Measurements from ENCODE around the gene MYMX. TPM values are rescaled to one million over a fixed set of nuclear protein-coding genes. Genes with fewer than 3 reads are reported as not detected.

Gene MYMX
- polyA plus RNA-seq, 1 donor from 2014 or later, result not detected

GRCh38 chr6:44185953-44186634 is 30.6 kb upstream of the MYMX start:
- no peak overlapping the region for H3K27ac ChIP-seq (ENCODE audit: low read length)
- no peaks in the 10 kb centered on the region for H3K9me3 ChIP-seq (ENCODE audit: low read length)
- no peak overlapping the region for H3K9ac ChIP-seq (ENCODE audit: low read length)
- no peak overlapping the region for H3K4me2 ChIP-seq (ENCODE audit: low read length)
- no peak overlapping the region for H2AFZ ChIP-seq (ENCODE audit: low read depth, low read length)
- H3K79me2 ChIP-seq (replicated peaks; ENCODE audit: insufficient read depth, low read length), result no peaks in the 10 kb centered on the region
- no peaks in the 10 kb centered on the region for H3K9me2 ChIP-seq (ENCODE audit: insufficient read depth, low read length)
- no peak for TF ChIP-seq MXI1 (conservative IDR thresholded peaks at IDR 0.05; ENCODE audit: poor library complexity, severe bottlenecking)
- TF ChIP-seq TAF1 (IDR thresholded peaks at IDR 0.05; ENCODE audit: low read depth), result no peak
- TF ChIP-seq REST (IDR thresholded peaks at IDR 0.05; ENCODE audit: borderline replicate concordance), result no peak
- no peak for TF ChIP-seq POLR2AphosphoS5 (IDR thresholded peaks at IDR 0.05)
- no peak overlapping the region for H3K4me3 ChIP-seq (ENCODE audit: low read length)
- H3F3A ChIP-seq (ENCODE audit: insufficient read depth, low read length, poor library complexity, severe bottlenecking), result no peaks in the 10 kb centered on the region
- H3K27me3 ChIP-seq (ENCODE audit: insufficient read depth, low read depth, low read length), result no peaks in the 10 kb centered on the region
- H3K36me3 ChIP-seq (ENCODE audit: insufficient read depth, low read length), result no peaks in the 10 kb centered on the region
- no peaks in the 10 kb centered on the region for H4K20me1 ChIP-seq (ENCODE audit: insufficient read depth)

- TF ChIP-seq MXI1 (conservative IDR thresholded peaks at IDR 0.05; ENCODE audit: poor library complexity, severe bottlenecking), result no peak
- no peak for TF ChIP-seq EP300 (conservative IDR thresholded peaks at IDR 0.05; ENCODE audit: poor library complexity, severe bottlenecking)
- no peak for TF ChIP-seq TAF1 (IDR thresholded peaks at IDR 0.05; ENCODE audit: low read depth)
- H3K4me3 ChIP-seq (ENCODE audit: low read length), result no peak overlapping the region
- no peak overlapping the region for H2AFZ ChIP-seq (ENCODE audit: low read depth, low read length)
- no peak overlapping the region for H3K4me2 ChIP-seq (ENCODE audit: low read length)
- no peaks in the 10 kb centered on the region for H4K20me1 ChIP-seq (ENCODE audit: insufficient read depth)
- no peak overlapping the region for H3K9ac ChIP-seq (ENCODE audit: low read length)
- H3K9me2 ChIP-seq (ENCODE audit: insufficient read depth, low read length), result no peaks in the 10 kb centered on the region
- no peaks in the 10 kb centered on the region for H3K27me3 ChIP-seq (ENCODE audit: insufficient read depth, low read depth, low read length)
- H3K27ac ChIP-seq (ENCODE audit: low read length), result no peak overlapping the region
- H3K36me3 ChIP-seq (ENCODE audit: insufficient read depth, low read length), result no peaks in the 10 kb centered on the region
- no peaks in the 10 kb centered on the region for H3F3A ChIP-seq (ENCODE audit: insufficient read depth, low read length, poor library complexity, severe bottlenecking)
- H3K9me3 ChIP-seq (ENCODE audit: low read length), result no peaks in the 10 kb centered on the region
- H3K79me2 ChIP-seq (replicated peaks; ENCODE audit: insufficient read depth, low read length), result no peaks in the 10 kb centered on the region
Observed at GRCh38 chr6:44186635-44187025, 30.1 kb upstream of the MYMX start.

GRCh38 chr6:44188819-44189218 is 27.9 kb upstream of the MYMX start:
- Histone ChIP-seq H3K27me3 (ENCODE audit: insufficient read depth, low read depth, low read length) (no peaks in the 10 kb centered on the region), H3K27ac (ENCODE audit: low read length) (no peak overlapping the region), H3K36me3 (ENCODE audit: insufficient read depth, low read length) (no peaks in the 10 kb centered on the region), H3K79me2 (replicated peaks; ENCODE audit: insufficient read depth, low read length) (no peaks in the 10 kb centered on the region), H3K9me2 (ENCODE audit: insufficient read depth, low read length) (no peaks in the 10 kb centered on the region), H3K9me3 (ENCODE audit: low read length) (no peaks in the 10 kb centered on the region), H3K9ac (ENCODE audit: low read length) (no peak overlapping the region), H3K4me2 (ENCODE audit: low read length) (no peak overlapping the region), H4K20me1 (ENCODE audit: insufficient read depth) (no peaks in the 10 kb centered on the region), H2AFZ (ENCODE audit: low read depth, low read length) (no peak overlapping the region), H3K4me3 (ENCODE audit: low read length) (no peak overlapping the region), H3F3A (ENCODE audit: insufficient read depth, low read length, poor library complexity, severe bottlenecking) (no peaks in the 10 kb centered on the region)
- TF ChIP-seq CTCF (IDR thresholded peaks at IDR 0.05; ENCODE audit: poor library complexity, severe bottlenecking), result no peak
- no peak for TF ChIP-seq MXI1 (conservative IDR thresholded peaks at IDR 0.05; ENCODE audit: poor library complexity, severe bottlenecking)
- no peak for TF ChIP-seq REST (IDR thresholded peaks at IDR 0.05; ENCODE audit: borderline replicate concordance)
- TF ChIP-seq SMC3 (conservative IDR thresholded peaks at IDR 0.05; ENCODE audit: poor library complexity), result no peak
- TF ChIP-seq RAD21 (conservative IDR thresholded peaks at IDR 0.05), result no peak
- no peak for TF ChIP-seq POLR2AphosphoS5 (IDR thresholded peaks at IDR 0.05)
- no peak for TF ChIP-seq EZH2 (IDR thresholded peaks at IDR 0.05; ENCODE audit: borderline replicate concordance, insufficient read depth, low read length, poor library complexity, severe bottlenecking)

Data from neural cell (in vitro differentiated cells).